ENCODE results near the gene WDR90. TPM values are rescaled to one million over a fixed set of nuclear protein-coding genes. Genes with fewer than 3 reads are reported as not detected.

Gene WDR90
- total RNA-seq, 1 experiment from 2014 or later, result 57.8 TPM

DNA sequence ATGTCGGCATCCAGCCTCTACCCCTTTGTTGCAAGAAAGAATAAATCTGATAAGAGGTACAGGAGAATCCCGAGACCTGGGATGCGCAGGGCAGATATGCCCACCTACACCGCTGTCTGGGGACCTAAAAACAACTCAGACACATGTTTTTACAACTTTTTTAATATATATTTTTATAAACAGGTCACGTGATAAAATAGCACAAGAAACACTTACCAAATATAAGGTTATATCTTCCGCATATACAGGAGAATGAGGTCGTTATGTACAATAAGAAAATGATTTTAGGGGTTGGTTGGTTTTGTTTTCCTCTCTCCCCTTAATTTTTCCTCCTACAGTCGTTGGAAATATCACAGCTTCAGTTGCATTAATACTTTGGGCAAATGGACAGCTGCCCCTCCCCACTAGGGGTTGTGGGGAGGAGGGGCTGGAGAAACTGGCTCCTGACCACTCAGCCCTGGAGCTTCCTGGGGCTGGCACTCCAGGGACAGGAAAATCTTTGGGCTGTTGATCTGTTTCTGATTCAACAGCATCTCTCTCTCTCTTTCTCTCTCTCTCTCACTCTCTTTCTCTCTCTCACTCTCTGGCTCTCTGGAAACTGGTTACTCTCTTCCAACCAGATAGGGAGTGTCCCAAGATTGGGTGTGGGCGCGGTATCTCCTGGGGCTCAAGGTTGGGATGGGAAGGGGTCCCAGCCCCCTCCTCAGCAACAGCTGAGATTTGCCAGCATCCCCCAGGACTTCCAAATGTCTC, 43.4 kb downstream of the WDR90 start:
- Mint-ChIP-seq H3K9me3 (ENCODE audit: unreplicated experiment) (no peaks in the 10 kb centered on the region), H3K27ac (ENCODE audit: unreplicated experiment) (no peak overlapping the region), H3K4me1 (ENCODE audit: low read depth, unreplicated experiment) (peaks cover 7% of the 10 kb centered on the region), H3K27me3 (ENCODE audit: insufficient read depth, unreplicated experiment) (no peaks in the 10 kb centered on the region), H3K36me3 (ENCODE audit: insufficient read depth, unreplicated experiment) (peaks cover 20% of the 10 kb centered on the region), H3K4me3 (ENCODE audit: unreplicated experiment) (peak overlapping the region; percentile 30)
- no peak for DNase-seq
- intact Hi-C loops (cut with micrococcal nuclease; ENCODE audit: unreplicated experiment), result no loop called here
- Histone ChIP-seq H3K36me3 (ENCODE audit: control insufficient read depth, insufficient read depth, low read length) (no peaks in the 10 kb centered on the region), H3K4me1 (peaks cover 14% of the 10 kb centered on the region; the same call in 1 of the 2 replicates), H3K4me3 (ENCODE audit: low read depth, low read length) (no peak overlapping the region), H3K27me3 (replicated peaks; ENCODE audit: control insufficient read depth, insufficient read depth, low read length) (no peaks in the 10 kb centered on the region), H3K9me3 (no peaks in the 10 kb centered on the region)
- POLR2A ChIA-PET, result no interaction called here
- CTCF ChIA-PET, result no interaction called here
- TF ChIP-seq, protein P1, sequence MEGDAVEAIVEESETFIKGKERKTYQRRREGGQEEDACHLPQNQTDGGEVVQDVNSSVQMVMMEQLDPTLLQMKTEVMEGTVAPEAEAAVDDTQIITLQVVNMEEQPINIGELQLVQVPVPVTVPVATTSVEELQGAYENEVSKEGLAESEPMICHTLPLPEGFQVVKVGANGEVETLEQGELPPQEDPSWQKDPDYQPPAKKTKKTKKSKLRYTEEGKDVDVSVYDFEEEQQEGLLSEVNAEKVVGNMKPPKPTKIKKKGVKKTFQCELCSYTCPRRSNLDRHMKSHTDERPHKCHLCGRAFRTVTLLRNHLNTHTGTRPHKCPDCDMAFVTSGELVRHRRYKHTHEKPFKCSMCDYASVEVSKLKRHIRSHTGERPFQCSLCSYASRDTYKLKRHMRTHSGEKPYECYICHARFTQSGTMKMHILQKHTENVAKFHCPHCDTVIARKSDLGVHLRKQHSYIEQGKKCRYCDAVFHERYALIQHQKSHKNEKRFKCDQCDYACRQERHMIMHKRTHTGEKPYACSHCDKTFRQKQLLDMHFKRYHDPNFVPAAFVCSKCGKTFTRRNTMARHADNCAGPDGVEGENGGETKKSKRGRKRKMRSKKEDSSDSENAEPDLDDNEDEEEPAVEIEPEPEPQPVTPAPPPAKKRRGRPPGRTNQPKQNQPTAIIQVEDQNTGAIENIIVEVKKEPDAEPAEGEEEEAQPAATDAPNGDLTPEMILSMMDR (IDR thresholded peaks at IDR 0.05; ENCODE audit: insufficient read depth in 1 of 2, low read depth in 1 of 2, low read length in 1 of 2, severe bottlenecking in 1 of 2, unreplicated experiment in 1 of 2), result no peak
- no TSS peak for BruUV-seq (replicated peaks)

DNA sequence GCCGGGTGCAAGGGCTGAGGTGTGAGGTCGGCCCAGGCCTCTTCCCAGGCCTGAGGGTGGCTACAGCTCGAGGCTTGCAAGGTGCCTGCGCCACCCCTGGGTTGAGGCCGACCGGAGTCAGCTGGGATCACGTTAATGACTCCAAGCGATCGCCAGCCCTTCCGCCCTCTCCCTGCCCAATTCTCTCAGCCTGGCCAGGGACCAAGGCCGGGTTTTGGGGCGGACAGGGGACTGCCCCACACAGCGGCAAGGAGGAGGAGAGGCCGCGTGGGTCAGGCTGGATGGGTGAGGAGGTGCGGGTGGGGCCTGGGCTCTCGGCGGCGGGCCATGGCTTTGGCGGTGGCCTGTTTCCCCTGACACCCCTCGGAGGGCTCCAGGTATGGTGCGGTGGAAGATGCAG, 44.2 kb downstream of the WDR90 start:
- Mint-ChIP-seq H3K9me3 (ENCODE audit: unreplicated experiment) (no peaks in the 10 kb centered on the region), H3K36me3 (ENCODE audit: insufficient read depth, unreplicated experiment) (peaks cover 20% of the 10 kb centered on the region), H3K27ac (ENCODE audit: unreplicated experiment) (no peak overlapping the region), H3K27me3 (ENCODE audit: insufficient read depth, unreplicated experiment) (no peaks in the 10 kb centered on the region), H3K4me3 (ENCODE audit: unreplicated experiment) (peak overlapping the region; percentile 71), H3K4me1 (ENCODE audit: low read depth, unreplicated experiment) (peaks cover 7% of the 10 kb centered on the region)
- BruUV-seq (replicated peaks), result no TSS peak
- DNase-seq, result no peak
- TF ChIP-seq, protein P1 (IDR thresholded peaks at IDR 0.05; ENCODE audit: insufficient read depth in 1 of 2, low read depth in 1 of 2, low read length in 1 of 2, severe bottlenecking in 1 of 2, unreplicated experiment in 1 of 2), result no peak
- intact Hi-C loops (cut with micrococcal nuclease; ENCODE audit: unreplicated experiment), result no loop called here
- ChIA-PET POLR2A (no interaction called here), CTCF (interaction anchor here (0.6 kb wide), 1 partner anchor 27 kb away, joined by 3 read pairs; no protein-coding TSS in a partner anchor)
- no peaks in the 10 kb centered on the region for H3K9me3 ChIP-seq
- no peaks in the 10 kb centered on the region for H3K27me3 ChIP-seq (replicated peaks; ENCODE audit: control insufficient read depth, insufficient read depth, low read length)
- no peaks in the 10 kb centered on the region for H3K36me3 ChIP-seq (ENCODE audit: control insufficient read depth, insufficient read depth, low read length)
- peaks cover 14% of the 10 kb centered on the region; the same call in 1 of the 2 replicates for H3K4me1 ChIP-seq
- peak overlapping the region; percentile 51 for H3K4me3 ChIP-seq (ENCODE audit: low read depth, low read length)

DNA sequence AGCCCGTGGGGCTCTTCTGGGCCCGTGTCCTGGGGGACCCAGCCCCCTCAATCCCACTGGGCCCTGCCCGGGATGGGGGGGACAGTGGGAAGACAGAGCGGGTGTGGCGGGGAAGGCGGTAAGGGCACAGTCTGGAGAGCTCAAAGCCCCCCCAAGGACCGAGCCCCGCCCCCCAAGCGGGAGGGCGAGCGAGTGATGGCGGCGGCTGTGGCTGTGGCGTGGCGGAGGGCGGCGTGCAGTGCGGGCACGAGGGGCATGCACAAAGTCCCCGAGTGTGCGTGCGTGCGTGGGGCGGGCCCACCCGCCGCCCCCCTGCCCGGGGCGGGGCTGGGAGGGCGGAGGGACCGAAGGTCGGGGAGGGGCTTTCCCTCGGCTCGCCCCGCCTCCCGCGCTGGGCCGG, 44.6 kb downstream of the WDR90 start:
- Mint-ChIP-seq H3K36me3 (ENCODE audit: insufficient read depth, unreplicated experiment) (peaks cover 20% of the 10 kb centered on the region), H3K27ac (ENCODE audit: unreplicated experiment) (no peak overlapping the region), H3K4me3 (ENCODE audit: unreplicated experiment) (peak overlapping the region; percentile 71), H3K9me3 (ENCODE audit: unreplicated experiment) (no peaks in the 10 kb centered on the region), H3K27me3 (ENCODE audit: insufficient read depth, unreplicated experiment) (no peaks in the 10 kb centered on the region), H3K4me1 (ENCODE audit: low read depth, unreplicated experiment) (peaks cover 7% of the 10 kb centered on the region)
- no TSS peak for BruUV-seq (replicated peaks)
- H3K4me1 ChIP-seq, result peaks cover 14% of the 10 kb centered on the region; the same call in 1 of the 2 replicates
- no peak for DNase-seq
- H3K36me3 ChIP-seq (ENCODE audit: control insufficient read depth, insufficient read depth, low read length), result no peaks in the 10 kb centered on the region
- intact Hi-C loops (cut with micrococcal nuclease; ENCODE audit: unreplicated experiment), result no loop called here
- TF ChIP-seq, protein P1 (IDR thresholded peaks at IDR 0.05; ENCODE audit: insufficient read depth in 1 of 2, low read depth in 1 of 2, low read length in 1 of 2, severe bottlenecking in 1 of 2, unreplicated experiment in 1 of 2), result no peak
- H3K9me3 ChIP-seq, result no peaks in the 10 kb centered on the region
- CTCF ChIA-PET, result interaction anchor here (0.6 to 1.0 kb wide), 2 partner anchors 26 kb away, joined by 3 read pairs; no protein-coding TSS in a partner anchor
- H3K4me3 ChIP-seq (ENCODE audit: low read depth, low read length), result peak overlapping the region; percentile 51
- POLR2A ChIA-PET, result interaction anchor here (2.0 kb wide), 1 partner anchor 28 kb away, joined by 7 read pairs; the partner anchor contains the start of gene ANTKMT
- H3K27me3 ChIP-seq (replicated peaks; ENCODE audit: control insufficient read depth, insufficient read depth, low read length), result no peaks in the 10 kb centered on the region

Data from Caco-2 (cell line).